Gastroesophageal sphincter (tissue), 4 donors: ENCODE measurements around the gene MEF2D. TPM values are rescaled to one million over a fixed set of nuclear protein-coding genes. Genes with fewer than 3 reads are reported as not detected.

Source experiments
- ATAC-seq: fragments of 150-250 bp; one replicate; pipeline ENCODE4 v1.9.1; 2016; ENCODE audit warnings: mild to moderate bottlenecking, moderate library complexity
- H3K27ac ChIP-seq, 4 donors: fragments of 200-600 bp; sonication (generic) in 3 of 4; 1 replicate in 3 of 4; 2 replicates in 1 of 4; pipeline ENCODE4 v1.5.1; 2016 to 2019
- H3K27me3 ChIP-seq: fragments of 200-600 bp; sonication (generic); one replicate; pipeline ENCODE4 v1.5.1; 2019
- H3K36me3 ChIP-seq, 2 donors: fragments of 200-600 bp; sonication (generic); one replicate each; pipeline ENCODE4 v1.5.1; 2019; ENCODE audit warnings: control low read depth in 1 of 2
- H3K4me1 ChIP-seq, 3 donors: fragments of 200-600 bp; sonication (generic); 1 replicate in 2 of 3; 2 replicates in 1 of 3; pipeline ENCODE4 v1.5.1; 2016 to 2019; ENCODE audit warnings: control low read depth in 2 of 3
- H3K4me3 ChIP-seq, 2 donors: fragments of 200-600 bp; sonication (generic); one replicate each; pipeline ENCODE4 v1.5.1; 2019; ENCODE audit warnings: mild to moderate bottlenecking in 1 of 2, moderate library complexity in 1 of 2
- H3K9me3 ChIP-seq, 3 donors: fragments of 200-600 bp; sonication (generic); one replicate each; pipeline ENCODE4 v1.5.1; 2017 to 2019; ENCODE audit warnings: control low read depth in 2 of 3
- EP300 ChIP-seq: sonication (generic); formaldehyde crosslinking; IDR thresholded peaks from one replicate; pipeline ENCODE4 v1.6.1; 2017; ENCODE audit warnings: antibody characterized with exemption, mild to moderate bottlenecking
- POLR2A ChIP-seq, 2 donors: fragments of 450-650 bp; IDR thresholded peaks; one replicate each; pipeline ENCODE4 v1.6.1; 2017; ENCODE audit warnings: antibody characterized with exemption in 2 of 2, mild to moderate bottlenecking in 2 of 2, moderate library complexity in 1 of 2
- POLR2AphosphoS5 ChIP-seq: sonication (generic); formaldehyde crosslinking; IDR thresholded peaks from one replicate; pipeline ENCODE4 v1.6.1; 2017; ENCODE audit warnings: antibody characterized with exemption
- WGBS, 2 donors: methylation state at CpG; one replicate each; pipeline ENCODE4 v1.1.5; 2018; ENCODE audit warnings: low coverage in 1 of 2; 5-methylcytosine and 5-hydroxymethylcytosine counted together
- total RNA-seq, 4 donors: library from RNA; depleted of rRNA; stranded (reverse); fragments of >200 nt; gene quantifications; one replicate each; pipeline ENCODE4 v1.1.0, GENCODE V29; 2016
- TF ChIP-seq, protein P1 (sequence below), 4 experiments: fragments of 200-600 bp in 2 of 4; fragments of 450-650 bp in 2 of 4; sonication (generic) in 1 of 4; IDR thresholded peaks; one replicate each; pipeline ENCODE4 v1.5.1; 2017 to 2019; ENCODE audit warnings: antibody characterized with exemption in 4 of 4, mild to moderate bottlenecking in 2 of 4, moderate library complexity in 2 of 4

MEF2D gene
- total RNA-seq, 4 donors from 2014 or later = 49.0 to 94.3 (median 67.1) TPM

DNA sequence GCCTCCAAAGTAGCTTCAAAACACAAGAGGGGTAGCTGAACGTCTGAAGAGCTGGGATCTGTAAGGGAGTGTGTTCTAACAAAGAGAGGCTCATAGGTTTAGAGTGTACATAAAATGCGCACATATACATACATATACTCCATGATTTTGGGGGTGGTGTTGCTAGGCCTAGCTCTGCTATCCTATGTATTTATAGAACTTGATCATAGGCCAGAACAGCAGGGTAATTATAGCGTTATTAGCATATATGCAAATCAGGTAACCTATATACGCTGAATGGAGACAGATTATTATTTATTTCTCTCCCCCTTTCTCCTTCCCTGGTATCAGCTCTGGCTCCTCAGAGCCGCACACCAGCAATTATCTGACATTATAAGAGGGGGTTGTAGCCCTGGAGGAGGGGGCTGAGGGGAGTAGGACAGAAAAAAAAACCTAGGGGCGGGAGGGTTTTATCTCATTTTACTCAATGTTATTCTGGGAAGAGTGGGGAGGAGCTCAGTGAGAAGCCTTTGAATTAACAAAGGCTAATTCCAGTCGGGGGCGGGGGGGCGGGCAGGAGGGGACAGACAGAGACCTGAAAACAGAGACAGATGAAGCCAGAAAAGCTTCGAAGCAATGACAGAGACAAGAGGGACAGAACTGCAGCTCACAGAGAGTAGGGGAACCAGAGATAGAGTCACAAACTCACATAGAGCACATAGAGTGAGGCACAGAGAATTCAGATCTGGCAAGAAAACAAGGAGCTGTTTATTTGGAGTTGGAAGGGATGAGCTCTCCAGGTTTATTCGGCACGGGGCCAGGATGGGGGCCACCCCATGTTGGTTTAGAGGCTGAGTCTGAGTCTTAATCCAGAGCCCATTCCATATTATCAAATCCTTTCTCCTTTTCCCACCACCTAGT is 68.6 kb downstream of the MEF2D start:
- 26 to 32% methylated on average over 7 to 11 of the region's 12 CpGs for WGBS, 2 donors
- peaks cover 0 to 19% (median 6%) of the 10 kb centered on the region in 3 donors for H3K4me1 ChIP-seq

GRCh38 chr1:156431366-156431765 is 69.2 kb downstream of the MEF2D start:
- ATAC-seq = no peak
- H3K36me3 ChIP-seq = no peaks in the 10 kb centered on the region
- peaks cover 0 to 12% (median 3%) of the 10 kb centered on the region in 3 donors for H3K4me1 ChIP-seq
- H3K9me3 ChIP-seq = no peaks in the 10 kb centered on the region
- peaks cover 100% of the 10 kb centered on the region for H3K27me3 ChIP-seq
- no peak overlapping the region for H3K4me3 ChIP-seq
- 38 to 47% methylated on average over 2 of the region's 4 CpGs for WGBS, 2 donors
- no peak overlapping the region for H3K27ac ChIP-seq
- TF ChIP-seq EP300 (no peak), POLR2AphosphoS5 (no peak), POLR2A (IDR thresholded peaks at IDR 0.05) (no peak)
- TF ChIP-seq, protein P1, sequence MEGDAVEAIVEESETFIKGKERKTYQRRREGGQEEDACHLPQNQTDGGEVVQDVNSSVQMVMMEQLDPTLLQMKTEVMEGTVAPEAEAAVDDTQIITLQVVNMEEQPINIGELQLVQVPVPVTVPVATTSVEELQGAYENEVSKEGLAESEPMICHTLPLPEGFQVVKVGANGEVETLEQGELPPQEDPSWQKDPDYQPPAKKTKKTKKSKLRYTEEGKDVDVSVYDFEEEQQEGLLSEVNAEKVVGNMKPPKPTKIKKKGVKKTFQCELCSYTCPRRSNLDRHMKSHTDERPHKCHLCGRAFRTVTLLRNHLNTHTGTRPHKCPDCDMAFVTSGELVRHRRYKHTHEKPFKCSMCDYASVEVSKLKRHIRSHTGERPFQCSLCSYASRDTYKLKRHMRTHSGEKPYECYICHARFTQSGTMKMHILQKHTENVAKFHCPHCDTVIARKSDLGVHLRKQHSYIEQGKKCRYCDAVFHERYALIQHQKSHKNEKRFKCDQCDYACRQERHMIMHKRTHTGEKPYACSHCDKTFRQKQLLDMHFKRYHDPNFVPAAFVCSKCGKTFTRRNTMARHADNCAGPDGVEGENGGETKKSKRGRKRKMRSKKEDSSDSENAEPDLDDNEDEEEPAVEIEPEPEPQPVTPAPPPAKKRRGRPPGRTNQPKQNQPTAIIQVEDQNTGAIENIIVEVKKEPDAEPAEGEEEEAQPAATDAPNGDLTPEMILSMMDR (IDR thresholded peaks at IDR 0.05) = no peak

More for the DNA sequence above, 68.6 kb downstream of the MEF2D start:
- ATAC-seq = no peak
- Histone ChIP-seq H3K4me3 (no peak overlapping the region), H3K27me3 (peaks cover 100% of the 10 kb centered on the region), H3K27ac (no peak overlapping the region), H3K9me3 (no peaks in the 10 kb centered on the region), H3K36me3 (no peaks in the 10 kb centered on the region)
- TF ChIP-seq EP300 = no peak
- TF ChIP-seq POLR2AphosphoS5 = no peak
- no peak for TF ChIP-seq POLR2A (IDR thresholded peaks at IDR 0.05)
- TF ChIP-seq, protein P1 (IDR thresholded peaks at IDR 0.05) = no peak

- H3K9me3 ChIP-seq = no peaks in the 10 kb centered on the region
- no peak overlapping the region for H3K4me3 ChIP-seq
- peaks cover 100% of the 10 kb centered on the region for H3K27me3 ChIP-seq
- H3K36me3 ChIP-seq = no peaks in the 10 kb centered on the region
- H3K4me1 ChIP-seq = peaks cover 0 to 7% (median 0%) of the 10 kb centered on the region in 3 donors
- no peak overlapping the region for H3K27ac ChIP-seq
- no CpG with 5 or more reads among the region's 3 CpGs for WGBS, 2 donors
- TF ChIP-seq, protein P1 (IDR thresholded peaks at IDR 0.05) = no peak
- TF ChIP-seq POLR2AphosphoS5 = no peak
- TF ChIP-seq EP300 = no peak
- no peak for TF ChIP-seq POLR2A (IDR thresholded peaks at IDR 0.05)
- no peak for ATAC-seq
Observed at GRCh38 chr1:156430866-156431265, 69.7 kb downstream of the MEF2D start.

DNA sequence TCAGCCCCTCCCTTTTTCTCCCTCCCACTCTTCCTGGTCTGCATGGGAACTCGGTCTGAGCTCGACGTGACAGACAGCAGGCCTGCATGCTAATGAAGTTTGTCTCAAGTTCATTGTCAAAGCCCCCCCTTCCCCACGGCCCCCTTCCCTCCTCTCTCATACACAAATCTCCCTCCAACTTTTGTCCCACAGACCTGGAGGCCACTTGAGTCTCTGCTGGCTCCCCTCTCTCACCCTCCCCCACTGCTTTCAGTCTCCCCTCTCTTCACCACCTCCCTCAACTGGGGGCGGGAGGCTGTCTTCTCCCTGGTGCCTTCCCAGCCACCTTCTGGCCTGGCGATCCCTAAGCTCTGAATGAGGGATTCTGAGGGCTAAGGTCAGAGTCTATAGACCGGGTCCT is 70.3 kb downstream of the MEF2D start:
- Histone ChIP-seq H3K9me3 (no peaks in the 10 kb centered on the region), H3K27me3 (peaks cover 100% of the 10 kb centered on the region), H3K4me3 (no peak overlapping the region), H3K27ac (no peak overlapping the region), H3K36me3 (no peaks in the 10 kb centered on the region), H3K4me1 (peaks cover 0 to 2% (median 0%) of the 10 kb centered on the region in 3 donors)
- TF ChIP-seq EP300 (no peak), POLR2A (IDR thresholded peaks at IDR 0.05) (no peak), POLR2AphosphoS5 (no peak)
- TF ChIP-seq, protein P1 (IDR thresholded peaks at IDR 0.05) = no peak
- ATAC-seq = no peak
- 1 to 18% methylated on average over 6 to 7 of the region's 7 CpGs for WGBS, 2 donors
